GM23248 (cell line): ENCODE measurements around the gene GALNT13. TPM values are rescaled to one million over a fixed set of nuclear protein-coding genes. Genes with fewer than 3 reads are reported as not detected.

ENCODE experiments used
- DNase-seq: peaks from one replicate; pipeline ENCODE4 v3.0.0-alpha.2; 2015
- H2AFZ ChIP-seq: fragments of 200-600 bp; sonication (generic); 2 replicates; pipeline ENCODE4 v1.6.1; 2016; ENCODE audit warnings: antibody characterized with exemption
- H3F3A ChIP-seq: fragments of 200-600 bp; sonication (generic); 2 replicates; pipeline ENCODE4 v1.6.1; 2016; ENCODE audit warnings: mild to moderate bottlenecking, antibody characterized with exemption, mixed run types; ENCODE audit not compliant: insufficient read depth
- H3K27ac ChIP-seq: fragments of 200-600 bp; sonication (generic); 2 replicates; pipeline ENCODE4 v1.5.1; 2016; ENCODE audit warnings: mild to moderate bottlenecking
- H3K27me3 ChIP-seq: fragments of 200-600 bp; sonication (generic); replicated peaks from 2 replicates; pipeline ENCODE4 v1.6.1; 2016; ENCODE audit warnings: mild to moderate bottlenecking; ENCODE audit not compliant: insufficient read depth
- H3K36me3 ChIP-seq: fragments of 200-600 bp; sonication (generic); 2 replicates; pipeline ENCODE4 v1.6.1; 2016; ENCODE audit warnings: low read depth, mild to moderate bottlenecking
- H3K4me1 ChIP-seq: fragments of 200-600 bp; sonication (generic); 2 replicates; pipeline ENCODE4 v1.6.1; 2016; ENCODE audit warnings: mild to moderate bottlenecking; ENCODE audit not compliant: insufficient read depth
- H3K4me2 ChIP-seq: fragments of 200-600 bp; sonication (generic); one replicate; pipeline ENCODE4 v1.6.1; 2016; ENCODE audit warnings: mild to moderate bottlenecking; ENCODE audit not compliant: unreplicated experiment
- H3K4me3 ChIP-seq: fragments of 200-600 bp; sonication (generic); 2 replicates; pipeline ENCODE4 v1.5.1; 2016; ENCODE audit warnings: mild to moderate bottlenecking
- H3K79me2 ChIP-seq: fragments of 200-600 bp; sonication (generic); 2 replicates; pipeline ENCODE4 v1.6.1; 2016; ENCODE audit warnings: mild to moderate bottlenecking; ENCODE audit not compliant: insufficient read depth
- H3K9ac ChIP-seq: fragments of 200-600 bp; sonication (generic); 2 replicates; pipeline ENCODE4 v1.6.1; 2016; ENCODE audit warnings: mild to moderate bottlenecking
- H3K9me2 ChIP-seq: fragments of 200-600 bp; sonication (generic); 2 replicates; pipeline ENCODE4 v1.6.1; 2016; ENCODE audit warnings: mixed run types, mild to moderate bottlenecking, moderate library complexity; ENCODE audit not compliant: insufficient read depth
- H3K9me3 ChIP-seq: fragments of 200-600 bp; sonication (generic); one replicate; pipeline ENCODE4 v1.6.1; 2017; ENCODE audit warnings: low read depth
- H4K20me1 ChIP-seq: fragments of 200-600 bp; sonication (generic); 2 replicates; pipeline ENCODE4 v1.6.0; 2016; ENCODE audit not compliant: insufficient read depth
- EZH2 ChIP-seq: fragments of 200-600 bp; sonication (generic); IDR thresholded peaks from 2 replicates; pipeline ENCODE4 v1.6.1; 2018; ENCODE audit warnings: antibody characterized with exemption, mild to moderate bottlenecking; ENCODE audit not compliant: insufficient read depth, poor library complexity, severe bottlenecking
- EZH2phosphoT487 ChIP-seq: fragments of 200-600 bp; sonication (generic); IDR thresholded peaks from 2 replicates; pipeline ENCODE4 v1.6.1; 2018; ENCODE audit warnings: antibody characterized with exemption, moderate library complexity, mild to moderate bottlenecking, low read depth; ENCODE audit not compliant: insufficient read depth
- WGBS, 2 experiments: methylation state at CpG; one replicate each; pipeline ENCODE4 v1.1.6; 2015 to 2017; ENCODE audit warnings: low lambda C conversion rate in 2 of 2, low coverage in 1 of 2; ENCODE audit errors: missing lambda C conversion rate in 2 of 2; 5-methylcytosine and 5-hydroxymethylcytosine counted together
- in situ Hi-C: fragments of 300-500 bp; cut with MboI; formaldehyde crosslinking; loops from 2 replicates; pipeline ENCODE4 v1.15.0; 2020
- polyA plus RNA-seq: library from polyadenylated mRNA; unstranded; fragments of >200 nt; fragmentation: Nextera tagmentation; extraction: Ambion mirVana; gene quantifications from 2 replicates; pipeline ENCODE4 v1.2.1, GENCODE V29; 2016
- total RNA-seq: library from RNA; depleted of rRNA; stranded (reverse); fragments of >200 nt; shearing (Covaris generic); gene quantifications from 2 replicates; pipeline ENCODE4 v1.2.3, GENCODE V29; 2014

Gene GALNT13
- total and polyA plus RNA-seq, 2 experiments from 2014 or later: 0.11 TPM; not detected in 1

DNA sequence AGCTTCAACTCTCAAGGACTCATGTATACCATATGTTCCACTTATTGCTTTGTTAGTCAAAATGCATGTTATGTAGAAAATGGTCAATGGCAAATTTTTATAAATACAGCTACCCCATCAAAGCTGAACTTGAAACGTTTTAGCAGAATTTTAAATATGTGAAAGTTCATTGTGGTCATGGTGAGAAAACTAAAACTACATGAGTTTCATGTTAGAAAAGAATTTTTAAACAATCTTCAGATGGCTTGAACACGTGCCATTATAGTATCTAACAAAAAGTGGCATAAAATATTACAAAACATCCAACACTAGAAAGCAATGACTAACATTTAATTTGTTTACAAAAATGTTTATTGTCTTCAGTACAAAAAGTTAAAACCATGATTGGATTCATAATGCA is 580.7 kb downstream of the GALNT13 start:
- 21 to 23% methylated on average over 2 of the region's 2 CpGs for WGBS, 2 experiments

DNA sequence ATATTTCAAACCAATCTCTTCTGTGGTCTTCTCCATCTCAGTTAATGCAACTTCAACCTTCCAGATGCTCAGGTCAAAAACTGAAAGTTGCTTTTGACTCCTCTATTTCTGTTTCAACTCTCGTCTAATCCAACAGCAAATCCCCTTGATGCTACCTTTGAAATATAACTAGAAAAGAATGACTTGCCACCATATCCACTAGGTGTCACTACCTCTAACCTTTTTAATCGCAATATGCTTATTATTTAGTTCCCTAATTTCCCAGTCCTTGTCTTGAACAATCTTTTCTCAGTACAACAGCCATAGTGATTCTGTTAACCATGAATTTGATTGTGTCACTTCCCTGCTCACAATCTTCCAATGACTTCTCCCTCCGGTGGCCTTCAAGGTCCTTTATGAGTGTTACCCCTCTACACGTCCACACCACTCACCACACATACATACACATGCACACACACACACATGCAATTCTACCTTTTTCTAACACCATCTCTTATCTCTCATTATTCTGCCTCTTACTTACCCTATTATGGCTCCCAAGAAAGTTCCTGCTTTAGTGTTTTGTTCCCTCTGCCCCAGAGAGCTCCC is 581.3 kb downstream of the GALNT13 start:
- H3K9ac ChIP-seq: no peak overlapping the region
- peaks cover 14% of the 10 kb centered on the region for H3K4me1 ChIP-seq
- peak overlapping the region; percentile 24; the same call in 1 of the 2 replicates for H2AFZ ChIP-seq
- no peaks in the 10 kb centered on the region for H3K79me2 ChIP-seq
- no peak overlapping the region for H3K4me2 ChIP-seq
- TF ChIP-seq EZH2 (no peak), EZH2phosphoT487 (no peak)
- no peaks in the 10 kb centered on the region for H3K27me3 ChIP-seq
- WGBS, 2 experiments: 69% methylated on average over 4 of the region's 4 CpGs
- H3K9me2 ChIP-seq: no peaks in the 10 kb centered on the region
- no peaks in the 10 kb centered on the region for H3K36me3 ChIP-seq
- no peaks in the 10 kb centered on the region for H3K9me3 ChIP-seq
- H4K20me1 ChIP-seq: no peaks in the 10 kb centered on the region
- in situ Hi-C loops: no loop called here
- no peak overlapping the region for H3K4me3 ChIP-seq
- H3K27ac ChIP-seq: no peak overlapping the region
- peak; percentile 34 for DNase-seq
- no peaks in the 10 kb centered on the region for H3F3A ChIP-seq

More for the DNA sequence above, 580.7 kb downstream of the GALNT13 start:
- DNase-seq: no peak
- H3K79me2 ChIP-seq: no peaks in the 10 kb centered on the region
- H3K9me3 ChIP-seq: no peaks in the 10 kb centered on the region
- no peaks in the 10 kb centered on the region for H3K27me3 ChIP-seq
- no peaks in the 10 kb centered on the region for H3K9me2 ChIP-seq
- H3K27ac ChIP-seq: no peak overlapping the region
- in situ Hi-C loops: no loop called here
- H3K4me2 ChIP-seq: no peak overlapping the region
- no peaks in the 10 kb centered on the region for H3F3A ChIP-seq
- no peaks in the 10 kb centered on the region for H4K20me1 ChIP-seq
- H2AFZ ChIP-seq: no peak overlapping the region
- H3K36me3 ChIP-seq: no peaks in the 10 kb centered on the region
- no peak for TF ChIP-seq EZH2phosphoT487
- no peak for TF ChIP-seq EZH2
- no peak overlapping the region for H3K4me3 ChIP-seq
- H3K4me1 ChIP-seq: peaks cover 14% of the 10 kb centered on the region
- no peak overlapping the region for H3K9ac ChIP-seq

DNA sequence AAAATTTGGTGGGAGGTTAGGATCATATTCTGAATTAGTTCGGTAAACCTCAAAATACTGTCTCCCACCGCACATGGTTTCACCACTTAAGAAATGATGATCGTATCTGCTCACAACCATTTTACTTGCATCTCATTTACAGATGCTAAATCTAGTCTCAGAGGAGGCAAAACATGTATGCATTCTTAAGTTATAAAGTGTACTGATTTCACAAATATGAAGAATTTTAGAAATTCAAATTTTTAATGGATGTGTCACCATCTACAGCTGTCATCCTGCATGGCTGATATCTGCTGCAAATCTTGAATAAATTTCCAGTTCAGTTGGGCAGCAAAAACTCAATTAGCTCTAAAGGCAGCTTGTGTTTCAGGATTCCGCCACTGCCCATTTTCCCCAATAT is 583.4 kb downstream of the GALNT13 start:
- Histone ChIP-seq H3K4me2 (peak overlapping the region; percentile 89), H2AFZ (peak overlapping the region; percentile 86), H4K20me1 (no peaks in the 10 kb centered on the region), H3F3A (no peaks in the 10 kb centered on the region), H3K4me1 (peaks cover 14% of the 10 kb centered on the region), H3K9ac (peak overlapping the region; percentile 58; the same call in 1 of the 2 replicates), H3K4me3 (peak overlapping the region; percentile 81), H3K27me3 (no peaks in the 10 kb centered on the region), H3K9me3 (no peaks in the 10 kb centered on the region), H3K27ac (no peak overlapping the region), H3K9me2 (no peaks in the 10 kb centered on the region), H3K36me3 (no peaks in the 10 kb centered on the region), H3K79me2 (no peaks in the 10 kb centered on the region)
- 66 to 69% methylated on average over 4 of the region's 4 CpGs for WGBS, 2 experiments
- TF ChIP-seq EZH2phosphoT487: no peak
- no peak for TF ChIP-seq EZH2
- DNase-seq: peak; percentile 26
- in situ Hi-C loops: no loop called here

DNA sequence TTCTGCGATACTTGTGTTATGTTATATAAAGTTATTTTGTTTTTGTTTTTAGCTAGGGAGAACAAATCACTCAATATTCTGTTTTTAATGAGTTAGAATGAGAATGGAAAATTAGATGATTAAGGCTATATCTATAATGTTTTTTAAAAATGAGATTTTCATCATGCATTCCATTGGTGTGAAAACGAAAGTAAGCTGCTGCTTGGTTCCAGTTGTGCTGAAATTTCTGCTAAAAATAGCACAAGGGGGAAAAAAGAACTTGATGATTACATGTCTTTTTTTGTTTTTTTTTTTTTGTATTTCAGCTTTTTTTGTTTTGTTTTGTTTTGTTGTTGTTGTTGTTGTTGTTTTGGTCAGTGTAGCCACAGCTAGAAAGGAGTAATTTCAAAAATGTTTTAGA is 584.1 kb downstream of the GALNT13 start:
- in situ Hi-C loops: no loop called here
- WGBS, 2 experiments: 18 to 29% methylated on average over 2 of the region's 2 CpGs
- peak overlapping the region; percentile 81 for H3K4me3 ChIP-seq

More for the DNA sequence above, 584.1 kb downstream of the GALNT13 start:
- TF ChIP-seq EZH2phosphoT487 (no peak), EZH2 (no peak)
- Histone ChIP-seq H3K27ac (no peak overlapping the region), H3K9me2 (no peaks in the 10 kb centered on the region), H3K4me1 (peaks cover 14% of the 10 kb centered on the region), H3K27me3 (no peaks in the 10 kb centered on the region), H2AFZ (peak overlapping the region; percentile 86), H4K20me1 (no peaks in the 10 kb centered on the region), H3F3A (no peaks in the 10 kb centered on the region), H3K9me3 (no peaks in the 10 kb centered on the region), H3K79me2 (no peaks in the 10 kb centered on the region), H3K4me2 (peak overlapping the region; percentile 89), H3K9ac (peak overlapping the region; percentile 58), H3K36me3 (no peaks in the 10 kb centered on the region)
- peak; percentile 54 for DNase-seq
